Aorta (tissue), 5 donors: ENCODE results near the gene HGFAC. TPM values are rescaled to one million over a fixed set of nuclear protein-coding genes. Genes with fewer than 3 reads are reported as not detected.
A peak's percentile ranks its signal among the peaks of the same experiment; 100 is the strongest.

Source experiments
- ATAC-seq: fragments of 200-7000 bp; cut with Tn5 transposase; one replicate; pipeline ENCODE4 v1.9.1; 2022; ENCODE audit warnings: moderate library complexity; ENCODE audit not compliant: low FRiP score
- DNase-seq, 2 donors: peaks; one replicate each; pipeline ENCODE4 v3.0.0-alpha.2; 2020
- H3K27ac ChIP-seq, 2 donors: one replicate each; pipeline ENCODE4 v1.5.1; 2013; ENCODE audit warnings: low read length in 2 of 2, mild to moderate bottlenecking in 2 of 2, moderate library complexity in 2 of 2, control low read depth in 1 of 2, inconsistent platforms in 1 of 2, low read depth in 1 of 2
- H3K27me3 ChIP-seq, 2 donors: one replicate each; pipeline ENCODE4 v1.6.1; 2013; ENCODE audit warnings: control low read depth in 1 of 2, low read length in 1 of 2, mild to moderate bottlenecking in 1 of 2, moderate library complexity in 1 of 2; ENCODE audit not compliant: insufficient read depth in 2 of 2, control insufficient read depth in 1 of 2
- H3K36me3 ChIP-seq, 2 donors: one replicate each; pipeline ENCODE4 v1.6.1; 2013; ENCODE audit warnings: control low read depth in 1 of 2, low read length in 1 of 2, mild to moderate bottlenecking in 1 of 2; ENCODE audit not compliant: insufficient read depth in 2 of 2, control insufficient read depth in 1 of 2
- H3K4me1 ChIP-seq, 2 donors: one replicate each; pipeline ENCODE4 v1.6.1; 2013; ENCODE audit warnings: low read length in 2 of 2, control low read depth in 1 of 2, mild to moderate bottlenecking in 1 of 2, moderate library complexity in 1 of 2; ENCODE audit not compliant: insufficient read depth in 2 of 2, control insufficient read depth in 1 of 2
- H3K4me3 ChIP-seq, 2 donors: one replicate each; pipeline ENCODE4 v1.5.1; 2013; ENCODE audit warnings: low read length in 2 of 2, control low read depth in 1 of 2, mild to moderate bottlenecking in 1 of 2
- H3K9me3 ChIP-seq: one replicate; pipeline ENCODE4 v1.6.1; 2013; ENCODE audit warnings: mild to moderate bottlenecking, low read length; ENCODE audit not compliant: control insufficient read depth
- whole genome bisulfite sequencing, 2 donors: extraction: QIAGEN DNeasy Blood & Tissue Kit; methylation state at CpG; one replicate each; pipeline ENCODE4 v1.1.7; 2013; 5-methylcytosine and 5-hydroxymethylcytosine counted together
- intact Hi-C, 2 donors: fragments of 100-400 bp; cut with DNase I; formaldehyde crosslinking; loops; one replicate each; pipeline versions ENCODE4 v1.14.2 to v1.15.0; 2022
- polyA plus RNA-seq, 2 donors: library from polyadenylated mRNA; stranded (reverse); fragments of 200-250 nt; gene quantifications; one replicate each; pipeline ENCODE4 v1.2.3, GENCODE V29; 2013
- total RNA-seq, 2 donors: library from RNA; stranded (reverse); fragmentation: NEBNext Ultra II Directional; extraction: Animal tissue kit (Norgen Biotek cat#: 25700); gene quantifications; one replicate each; pipeline ENCODE4 v1.2.1, GENCODE V29; 2021
- donor health status: healthy with polysubstance abuse.
- donor health status: Bipolar disorder and iron deficiency.
- donor health status: DM: no; HTN: no; CAD: no.
- donor health status: DM: no; HTN: no; CAD: no.
- donor health status: DM: yes; HTN: yes; CAD: no.

HGFAC gene
- total and polyA plus RNA-seq, 4 donors = 0.18 to 2.1 (median 0.99) TPM

DNA sequence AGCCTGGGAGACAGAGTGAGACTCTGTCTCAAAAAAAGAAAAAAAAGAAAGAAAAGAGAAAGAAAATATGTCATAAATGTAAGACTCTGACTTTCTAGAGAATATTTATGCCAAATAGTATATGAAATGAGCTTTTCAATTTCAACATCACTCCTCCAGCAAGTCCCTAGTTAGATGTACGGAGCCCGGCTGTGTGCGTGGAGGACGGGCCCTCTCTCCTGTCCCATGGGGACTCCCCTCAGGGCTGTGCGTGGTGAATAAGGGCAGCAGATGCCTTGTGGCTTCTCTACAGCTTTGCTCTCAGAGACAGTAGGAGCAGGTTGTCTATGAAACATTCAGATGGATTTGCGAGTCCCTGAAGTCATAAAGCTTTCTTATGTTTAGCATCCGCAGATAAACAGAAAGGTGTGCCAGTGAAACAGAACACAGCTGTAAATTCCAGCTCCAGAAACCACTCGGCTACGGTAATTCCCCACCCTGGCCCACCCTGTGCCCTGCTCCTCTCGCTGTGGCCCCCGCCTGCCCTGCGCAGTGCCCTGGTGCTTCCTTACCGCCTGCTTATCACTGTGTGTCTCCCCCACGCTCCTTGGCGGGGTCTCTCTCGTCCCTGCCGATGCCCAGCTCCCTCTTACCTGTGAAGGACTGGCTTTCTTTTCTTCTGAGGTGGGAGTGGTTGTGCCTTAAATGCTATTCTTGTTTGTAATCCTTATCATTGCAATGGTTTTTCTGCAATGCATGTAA, 13.9 kb upstream of the HGFAC start:
- H3K4me1 ChIP-seq = no peaks in the 10 kb centered on the region
- WGBS, 2 donors = 92 to 94% methylated on average over 17 of the region's 17 CpGs
- intact Hi-C loops = no loop called here
- H3K36me3 ChIP-seq = peaks cover 0 to 1% of the 10 kb centered on the region in 2 donors
- ATAC-seq (no peak), DNase-seq (no peak)
- H3K27ac ChIP-seq = no peak overlapping the region
- no peak overlapping the region for H3K4me3 ChIP-seq
- H3K27me3 ChIP-seq = no peaks in the 10 kb centered on the region
- H3K9me3 ChIP-seq = no peaks in the 10 kb centered on the region

DNA sequence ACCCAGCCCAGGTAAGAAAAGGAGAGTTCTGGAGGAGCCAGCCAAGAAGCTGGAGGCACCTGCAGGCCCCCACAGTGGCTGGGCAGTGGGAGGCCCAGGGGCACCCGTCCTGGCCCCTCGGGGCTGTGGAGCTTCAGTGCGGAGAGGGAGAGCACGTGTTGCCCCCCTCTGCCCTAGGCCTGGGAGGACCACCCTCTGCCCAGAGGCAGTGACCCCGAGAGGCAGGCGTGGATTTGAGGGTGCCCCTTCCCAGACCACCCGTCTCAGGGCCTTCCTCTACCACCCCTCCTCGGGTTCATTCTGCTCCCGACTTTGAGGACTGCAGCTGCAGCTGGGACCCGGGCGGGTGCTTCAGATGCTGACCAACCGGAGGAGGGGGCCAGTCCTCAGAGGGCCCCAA, 12.1 kb upstream of the HGFAC start:
- Histone ChIP-seq H3K9me3 (no peaks in the 10 kb centered on the region), H3K36me3 (no peaks in the 10 kb centered on the region), H3K4me3 (no peak overlapping the region), H3K27me3 (no peaks in the 10 kb centered on the region), H3K4me1 (no peaks in the 10 kb centered on the region), H3K27ac (no peak overlapping the region)
- 88 to 93% methylated on average over 12 of the region's 12 CpGs for WGBS, 2 donors
- intact Hi-C loops = no loop called here
- ATAC-seq (no peak), DNase-seq (no peak)

DNA sequence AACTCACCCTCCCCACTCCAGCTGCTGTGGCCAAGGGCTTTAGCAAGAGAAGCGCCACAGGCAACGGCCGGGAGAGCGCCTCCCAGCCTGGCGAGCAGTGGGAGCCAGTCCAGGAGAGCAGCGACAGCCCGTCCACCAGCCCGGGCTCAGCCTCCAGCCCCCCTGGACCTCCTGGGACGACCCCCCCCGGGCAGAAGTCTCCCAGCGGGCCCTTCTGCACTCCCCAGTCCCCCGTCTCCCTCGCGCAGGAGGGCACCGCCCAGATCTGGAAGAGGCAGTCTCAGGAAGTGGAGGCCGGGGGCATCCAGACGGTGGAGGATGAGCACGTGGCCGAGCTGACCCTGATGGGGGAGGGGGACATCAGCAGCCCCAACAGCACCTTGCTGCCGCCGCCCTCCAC, 11.2 kb upstream of the HGFAC start:
- H3K36me3 ChIP-seq = no peaks in the 10 kb centered on the region
- intact Hi-C loops = no loop called here
- ATAC-seq (no peak), DNase-seq (no peak)
- no peaks in the 10 kb centered on the region for H3K27me3 ChIP-seq
- no peaks in the 10 kb centered on the region for H3K9me3 ChIP-seq
- H3K4me3 ChIP-seq = no peak overlapping the region
- no peak overlapping the region for H3K27ac ChIP-seq
- no peaks in the 10 kb centered on the region for H3K4me1 ChIP-seq
- WGBS, 2 donors = 85 to 88% methylated on average over 21 of the region's 21 CpGs

DNA sequence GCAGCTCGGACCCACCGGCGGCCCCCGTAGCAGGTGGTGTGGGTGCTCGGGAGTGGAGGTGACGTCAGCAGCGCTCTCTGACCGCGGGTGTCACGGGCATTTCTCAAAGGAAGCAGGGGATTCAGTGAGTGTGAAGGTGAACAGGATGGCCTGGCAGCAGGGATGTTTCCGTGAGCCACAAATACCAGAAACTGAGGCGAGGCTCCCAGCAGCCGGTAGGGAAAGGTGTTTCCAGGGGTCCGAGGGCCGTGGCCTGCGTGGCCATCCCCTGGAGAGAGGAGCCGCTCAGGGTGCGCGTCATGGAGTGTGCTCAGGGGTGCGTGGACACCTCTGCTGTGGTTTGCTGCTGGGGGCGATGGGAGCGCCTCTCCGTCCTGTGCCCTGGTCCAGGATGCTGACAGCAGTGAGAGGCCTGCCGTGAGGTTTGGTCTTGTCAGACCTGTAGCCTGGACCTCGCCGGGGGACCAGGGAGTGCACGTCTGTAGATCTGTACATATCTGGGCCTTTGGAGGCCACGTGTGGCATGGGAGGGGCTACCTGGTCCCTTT, 10.2 kb upstream of the HGFAC start:
- ATAC-seq (no peak), DNase-seq (no peak)
- Histone ChIP-seq H3K4me3 (no peak overlapping the region), H3K9me3 (no peaks in the 10 kb centered on the region), H3K27ac (no peak overlapping the region), H3K27me3 (no peaks in the 10 kb centered on the region), H3K36me3 (no peaks in the 10 kb centered on the region), H3K4me1 (no peaks in the 10 kb centered on the region)
- WGBS, 2 donors = 92 to 94% methylated on average over 28 of the region's 28 CpGs
- intact Hi-C loops = no loop called here

DNA sequence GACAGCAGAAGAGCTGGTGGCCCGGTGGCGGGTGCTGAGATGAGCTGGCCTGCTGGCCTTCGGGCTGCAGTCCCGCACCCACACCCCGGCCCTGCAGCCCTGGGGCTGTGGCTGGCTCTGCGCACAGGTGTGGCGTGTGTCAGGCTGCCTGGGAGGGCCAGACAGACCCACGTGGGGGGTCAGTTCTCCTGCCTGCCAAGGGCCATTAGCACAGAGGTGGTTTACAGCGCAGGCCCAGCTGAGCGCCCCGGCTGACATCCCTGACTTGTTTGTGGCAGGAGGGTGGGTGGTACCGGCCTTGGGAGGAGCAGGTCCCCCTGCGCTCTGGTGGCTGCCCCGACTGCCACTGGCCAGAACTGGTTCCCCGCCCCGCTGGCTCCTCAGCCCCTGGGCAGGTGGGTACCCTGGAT, 9.4 kb upstream of the HGFAC start:
- H3K27me3 ChIP-seq = no peaks in the 10 kb centered on the region

DNA sequence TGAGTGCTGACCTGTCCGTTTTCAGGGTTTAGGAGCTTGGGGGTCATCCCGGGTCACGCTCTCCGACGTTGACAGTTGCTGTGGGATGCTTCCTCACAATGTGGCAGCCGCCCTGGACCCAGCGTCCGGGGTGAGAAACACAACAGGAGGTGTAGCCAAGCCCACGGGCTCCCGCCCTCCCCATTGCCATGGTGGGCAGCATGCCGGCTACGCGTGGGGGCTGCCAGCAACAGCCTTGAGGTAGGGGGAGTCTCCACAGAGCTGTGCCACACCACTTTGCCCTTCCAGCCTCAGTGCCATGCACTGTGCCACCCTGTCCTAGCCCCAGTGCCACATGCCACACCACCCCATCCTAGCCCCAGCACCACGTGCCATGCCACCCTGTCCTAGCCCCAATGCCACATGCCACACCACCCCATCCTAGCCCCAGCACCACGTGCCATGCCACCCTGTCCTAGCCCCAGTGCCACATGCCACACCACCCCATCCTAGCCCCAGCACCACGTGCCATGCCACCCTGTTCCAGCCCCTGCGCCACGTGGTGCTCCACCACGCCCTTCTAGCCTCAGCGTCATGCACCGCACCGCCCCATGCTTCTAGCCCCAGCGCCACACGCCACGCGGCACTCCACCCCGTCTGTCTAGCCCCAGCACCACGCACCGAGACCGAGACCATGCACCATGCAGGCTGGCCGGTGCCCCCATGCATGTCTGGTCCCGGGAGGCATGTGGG, 8.5 kb upstream of the HGFAC start:
- Histone ChIP-seq H3K27ac (no peak overlapping the region), H3K36me3 (no peaks in the 10 kb centered on the region), H3K9me3 (no peaks in the 10 kb centered on the region), H3K4me1 (no peaks in the 10 kb centered on the region), H3K27me3 (no peaks in the 10 kb centered on the region), H3K4me3 (no peak overlapping the region)
- intact Hi-C loops = no loop called here
- 94% methylated on average over 31 to 32 of the region's 32 CpGs for WGBS, 2 donors
- DNase-seq = no peak
- no peak for ATAC-seq

More for the DNA sequence above, 9.4 kb upstream of the HGFAC start:
- intact Hi-C loops = no loop called here
- Histone ChIP-seq H3K27ac (no peak overlapping the region), H3K9me3 (no peaks in the 10 kb centered on the region), H3K4me3 (no peak overlapping the region), H3K36me3 (no peaks in the 10 kb centered on the region), H3K4me1 (no peaks in the 10 kb centered on the region)
- ATAC-seq (no peak), DNase-seq (no peak)
- 90 to 95% methylated on average over 16 of the region's 16 CpGs for WGBS, 2 donors

DNA sequence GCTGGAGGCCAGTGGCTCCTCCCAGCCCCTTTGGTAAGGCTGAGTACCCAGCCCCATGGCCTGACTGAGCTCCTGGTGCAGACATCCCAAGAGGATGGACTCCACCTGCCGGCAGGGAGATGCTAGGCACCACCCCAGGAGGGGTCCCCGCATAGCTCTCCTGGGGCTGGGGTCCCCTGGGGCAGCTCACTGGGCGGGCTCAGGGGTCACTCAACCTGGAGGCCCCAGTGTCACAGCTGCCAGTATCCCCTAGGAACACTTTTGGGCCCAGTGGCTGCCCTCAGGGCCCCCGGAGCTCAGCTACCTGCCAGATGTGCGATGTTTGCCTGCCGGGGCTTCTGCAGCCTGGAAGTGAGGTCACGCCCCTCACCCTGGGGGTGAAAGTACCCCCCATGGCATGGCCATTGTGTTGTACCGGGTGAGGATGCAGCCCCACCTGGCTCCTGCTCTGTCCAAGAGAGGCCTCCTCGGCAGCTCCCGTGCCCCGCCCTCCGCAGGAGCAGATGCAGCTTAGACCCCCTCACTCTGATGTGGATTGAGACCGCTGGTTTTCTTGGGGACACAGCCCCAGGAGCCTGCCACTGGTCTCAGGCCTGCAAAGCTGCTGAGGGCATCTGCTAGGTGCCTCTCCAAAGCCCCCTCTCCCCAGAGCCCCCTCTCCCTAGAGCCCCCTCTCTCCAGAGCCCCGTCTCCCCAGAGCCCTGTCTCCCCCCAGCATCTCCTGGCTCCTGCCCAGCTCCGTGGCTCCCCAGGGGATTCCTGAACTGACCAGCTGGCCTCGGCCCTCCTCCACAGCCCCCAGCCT, 6.7 kb upstream of the HGFAC start:
- intact Hi-C loops = no loop called here
- H3K27ac ChIP-seq = no peak overlapping the region
- H3K27me3 ChIP-seq = no peaks in the 10 kb centered on the region
- WGBS, 2 donors = 79 to 82% methylated on average over 16 of the region's 16 CpGs
- DNase-seq (peak in 1 of 2 donors; percentile 51), ATAC-seq (no peak)
- H3K4me3 ChIP-seq = no peak overlapping the region
- no peaks in the 10 kb centered on the region for H3K4me1 ChIP-seq
- no peaks in the 10 kb centered on the region for H3K36me3 ChIP-seq
- no peaks in the 10 kb centered on the region for H3K9me3 ChIP-seq

DNA sequence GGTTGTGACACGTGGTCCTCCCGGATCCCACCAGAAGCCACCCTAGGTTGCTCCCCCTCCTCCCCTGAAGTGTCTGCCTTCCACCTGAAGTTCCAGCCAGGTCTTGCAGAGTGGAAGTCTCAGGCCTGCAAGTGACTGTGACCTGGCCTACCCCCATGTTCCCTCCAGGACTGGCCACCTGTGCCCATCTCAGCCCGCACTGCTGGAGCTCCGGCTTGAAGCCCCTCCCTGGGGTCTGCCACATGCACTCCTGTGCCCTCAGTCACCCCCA, 6.1 kb upstream of the HGFAC start:
- 84 to 90% methylated on average over 4 of the region's 4 CpGs for WGBS, 2 donors
- Histone ChIP-seq H3K36me3 (no peaks in the 10 kb centered on the region), H3K4me3 (no peak overlapping the region), H3K27me3 (no peaks in the 10 kb centered on the region), H3K9me3 (no peaks in the 10 kb centered on the region), H3K4me1 (no peaks in the 10 kb centered on the region), H3K27ac (no peak overlapping the region)
- DNase-seq = no peak
- intact Hi-C loops = no loop called here
- ATAC-seq = no peak
